ENCODE results near the gene EML1.
"Not testable (repeated sequence)": the region's sequence is repeated elsewhere in the genome, so short reads cannot be mapped to it uniquely, and the experiment has no call there.

EML1 gene

DNA sequence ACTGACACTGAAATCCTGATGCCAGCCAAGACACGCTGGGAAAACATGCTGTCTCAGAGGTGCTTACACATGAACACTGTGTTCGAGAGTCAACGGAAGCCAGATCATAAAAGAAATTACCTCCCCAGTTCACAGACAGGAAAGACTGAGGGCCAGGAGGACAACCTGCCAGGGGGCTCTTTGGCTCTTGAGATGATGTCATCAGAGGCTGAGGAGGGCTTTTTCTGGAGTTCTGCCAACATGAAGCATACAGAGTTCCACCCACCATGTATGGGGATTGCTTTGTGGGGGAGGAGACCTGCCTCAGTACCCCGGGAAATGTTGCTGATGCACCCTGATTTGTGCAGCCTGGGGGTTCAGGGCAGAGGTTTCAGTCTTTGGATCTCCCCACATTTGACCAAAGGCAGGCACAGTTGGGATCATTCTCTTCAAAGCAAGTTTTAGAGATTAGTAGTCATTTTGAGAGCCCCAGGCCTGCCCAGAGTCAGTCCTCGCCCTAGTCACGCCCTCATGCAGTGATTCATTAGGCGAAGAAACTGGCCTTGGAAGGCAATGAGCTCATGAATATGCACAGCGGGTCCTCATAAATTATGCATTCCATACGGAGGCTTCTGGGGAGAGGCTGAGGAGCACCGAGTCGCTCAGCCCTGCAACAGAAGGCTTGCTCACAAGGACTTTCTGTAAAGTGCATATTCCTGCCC lies 34.9 kb upstream of the EML1 start:
- Histone ChIP-seq H3K4me1 (ENCODE audit: control insufficient read depth in 1 of 2, insufficient read depth in 1 of 2, low read depth in 1 of 2, low read length in 1 of 2) (no peaks in the 10 kb centered on the region), H3K36me3 (no peaks in the 10 kb centered on the region), H3K4me3 (ENCODE audit: low read depth in 1 of 2, low read length in 1 of 2) (no peak overlapping the region), H3K9me3 (no peaks in the 10 kb centered on the region), H3K27ac (no peak overlapping the region), H3K27me3 (peaks cover 20% of the 10 kb centered on the region)
- TF ChIP-seq CTCF (IDR thresholded peaks at IDR 0.05): no peak

DNA sequence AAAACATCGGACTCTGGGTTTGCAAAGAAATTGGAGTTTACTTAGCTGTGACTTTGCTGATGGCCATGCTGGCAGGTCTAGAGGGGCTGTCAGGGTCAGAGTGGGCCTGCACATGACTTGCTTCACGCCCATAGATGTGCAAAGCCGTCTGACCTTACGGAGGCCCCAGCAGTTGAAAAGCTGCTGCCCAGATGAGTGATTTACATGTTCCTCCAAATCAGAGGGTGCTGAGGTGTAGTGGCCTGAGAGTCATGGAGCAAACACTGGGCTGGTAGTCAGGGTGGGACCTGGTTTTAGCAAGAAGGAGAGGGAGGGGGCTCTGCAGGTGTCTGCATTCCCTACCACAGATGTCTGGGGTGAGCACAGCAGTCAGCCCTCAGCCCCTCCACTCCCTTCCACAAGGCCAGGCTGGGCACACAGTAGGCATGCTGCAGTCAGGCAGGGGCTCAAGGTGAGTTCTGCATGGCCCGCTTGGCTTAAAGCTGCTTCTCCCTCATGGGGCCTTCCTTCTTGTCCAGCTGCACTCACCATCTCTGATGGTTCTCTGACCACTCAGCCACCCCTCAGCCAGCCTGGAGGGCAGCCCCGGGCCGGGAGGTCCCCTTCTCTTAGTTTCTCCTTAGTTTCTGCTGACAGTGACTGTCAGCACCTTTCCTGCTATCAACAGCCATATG lies 34.2 kb upstream of the EML1 start:
- no peak overlapping the region for H3K4me3 ChIP-seq (ENCODE audit: low read depth in 1 of 2, low read length in 1 of 2)
- no peaks in the 10 kb centered on the region for H3K36me3 ChIP-seq
- H3K27ac ChIP-seq: no peak overlapping the region
- no peaks in the 10 kb centered on the region for H3K4me1 ChIP-seq (ENCODE audit: control insufficient read depth in 1 of 2, insufficient read depth in 1 of 2, low read depth in 1 of 2, low read length in 1 of 2)
- TF ChIP-seq CTCF (IDR thresholded peaks at IDR 0.05): no peak
- H3K9me3 ChIP-seq: no peaks in the 10 kb centered on the region
- peaks cover 13% of the 10 kb centered on the region for H3K27me3 ChIP-seq

GRCh38 chr14:99759546-99759925 lies 33.7 kb upstream of the EML1 start:
- Histone ChIP-seq H3K36me3 (no peaks in the 10 kb centered on the region), H3K4me1 (ENCODE audit: control insufficient read depth in 1 of 2, insufficient read depth in 1 of 2, low read depth in 1 of 2, low read length in 1 of 2) (no peaks in the 10 kb centered on the region), H3K27ac (no peak overlapping the region), H3K27me3 (peaks cover 8% of the 10 kb centered on the region), H3K9me3 (no peaks in the 10 kb centered on the region), H3K4me3 (ENCODE audit: low read depth in 1 of 2, low read length in 1 of 2) (no peak overlapping the region)
- TF ChIP-seq CTCF (IDR thresholded peaks at IDR 0.05): no peak

GRCh38 chr14:99760817-99761216 lies 32.4 kb upstream of the EML1 start:
- H3K9me3 ChIP-seq: no peaks in the 10 kb centered on the region
- no peak overlapping the region for H3K27ac ChIP-seq
- no peak for TF ChIP-seq CTCF (IDR thresholded peaks at IDR 0.05)
- H3K36me3 ChIP-seq: no peaks in the 10 kb centered on the region
- H3K27me3 ChIP-seq: no peaks in the 10 kb centered on the region
- H3K4me1 ChIP-seq (ENCODE audit: control insufficient read depth in 1 of 2, insufficient read depth in 1 of 2, low read depth in 1 of 2, low read length in 1 of 2): no peaks in the 10 kb centered on the region
- H3K4me3 ChIP-seq (ENCODE audit: low read depth in 1 of 2, low read length in 1 of 2): no peak overlapping the region

DNA sequence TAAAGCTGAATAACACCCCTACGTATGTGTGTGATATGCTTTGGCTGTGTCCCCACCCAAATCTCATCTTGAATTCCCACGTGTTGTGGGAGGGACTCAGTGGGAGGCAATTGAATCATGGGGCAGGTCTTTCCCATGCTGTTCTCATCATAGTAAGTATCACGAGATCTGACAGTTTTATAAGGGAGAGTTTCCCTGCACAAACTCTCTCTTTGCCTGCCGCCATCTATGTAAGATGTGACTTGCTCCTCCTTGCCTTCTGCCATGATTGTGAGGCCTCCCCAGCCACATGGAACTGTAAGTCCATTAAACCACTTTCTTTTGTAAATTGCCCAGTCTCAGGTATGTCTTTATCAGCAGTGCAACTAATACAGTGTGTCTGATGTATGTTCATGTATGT lies 30.3 kb upstream of the EML1 start:
- not testable (repeated sequence) for H3K4me3 ChIP-seq (ENCODE audit: low read depth in 1 of 2, low read length in 1 of 2); H3K36me3 ChIP-seq; H3K27me3 ChIP-seq; H3K27ac ChIP-seq; H3K9me3 ChIP-seq; H3K4me1 ChIP-seq (ENCODE audit: control insufficient read depth in 1 of 2, insufficient read depth in 1 of 2, low read depth in 1 of 2, low read length in 1 of 2)

DNA sequence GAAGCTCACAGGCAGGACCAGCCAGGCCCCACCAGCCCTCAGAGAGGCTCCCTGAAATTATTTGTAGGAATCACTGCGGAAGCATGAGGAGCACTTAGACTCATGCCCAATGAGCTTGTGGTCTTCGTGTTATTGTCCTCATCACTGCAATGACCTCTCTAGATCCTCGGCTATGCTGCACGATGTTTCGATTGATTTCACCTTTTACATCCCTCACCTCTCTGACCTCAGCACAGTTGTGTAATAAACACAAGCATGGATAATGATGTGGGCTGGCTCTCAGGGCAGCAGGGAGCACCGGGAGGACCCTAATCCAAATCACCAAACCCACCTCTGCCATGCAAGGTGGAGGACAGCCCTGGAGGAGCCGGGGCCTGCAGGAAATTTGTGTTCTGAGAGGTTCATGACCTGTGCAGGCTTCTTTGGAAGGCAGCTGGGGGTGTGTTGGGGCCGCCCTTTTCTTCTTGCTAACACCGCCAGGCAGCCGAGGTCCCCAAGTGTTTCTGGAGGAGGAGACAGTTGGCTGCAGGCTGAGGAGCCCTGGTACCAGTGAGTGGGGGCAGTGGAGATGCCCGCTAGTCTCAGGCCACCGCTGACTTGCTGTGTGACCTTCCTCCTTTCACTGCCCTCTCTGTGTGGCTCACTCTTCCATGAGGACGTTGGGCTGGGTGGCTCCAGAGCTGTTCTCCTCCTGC lies 29.5 kb upstream of the EML1 start:
- no peak for TF ChIP-seq CTCF (IDR thresholded peaks at IDR 0.05)
- Histone ChIP-seq H3K4me1 (ENCODE audit: control insufficient read depth in 1 of 2, insufficient read depth in 1 of 2, low read depth in 1 of 2, low read length in 1 of 2) (no peaks in the 10 kb centered on the region), H3K27ac (no peak overlapping the region), H3K27me3 (no peaks in the 10 kb centered on the region), H3K36me3 (no peaks in the 10 kb centered on the region), H3K4me3 (ENCODE audit: low read depth in 1 of 2, low read length in 1 of 2) (no peak overlapping the region), H3K9me3 (no peaks in the 10 kb centered on the region)

Data from neutrophil (primary cell).